Uterus (tissue), 2 donors: Measurements from ENCODE around the gene HLA-C.
"Not testable (repeated sequence)": the region's sequence is repeated elsewhere in the genome, so short reads cannot be mapped to it uniquely, and the experiment has no call there.

ENCODE experiments used
- POLR2A ChIP-seq, 2 donors: fragments of 450-650 bp; IDR thresholded peaks; one replicate each; pipeline ENCODE4 v1.6.1; 2016; ENCODE audit warnings: antibody characterized with exemption in 2 of 2, mild to moderate bottlenecking in 1 of 2, moderate library complexity in 1 of 2
- TF ChIP-seq, protein P1 (sequence below), 4 experiments: fragments of 200-600 bp in 2 of 4; fragments of 450-650 bp in 2 of 4; sonication (generic) in 2 of 4; IDR thresholded peaks; one replicate each; pipeline ENCODE4 v1.5.1; 2016 to 2019; ENCODE audit warnings: antibody characterized with exemption in 4 of 4, mild to moderate bottlenecking in 2 of 4, moderate library complexity in 1 of 4

- TF ChIP-seq, protein P1, sequence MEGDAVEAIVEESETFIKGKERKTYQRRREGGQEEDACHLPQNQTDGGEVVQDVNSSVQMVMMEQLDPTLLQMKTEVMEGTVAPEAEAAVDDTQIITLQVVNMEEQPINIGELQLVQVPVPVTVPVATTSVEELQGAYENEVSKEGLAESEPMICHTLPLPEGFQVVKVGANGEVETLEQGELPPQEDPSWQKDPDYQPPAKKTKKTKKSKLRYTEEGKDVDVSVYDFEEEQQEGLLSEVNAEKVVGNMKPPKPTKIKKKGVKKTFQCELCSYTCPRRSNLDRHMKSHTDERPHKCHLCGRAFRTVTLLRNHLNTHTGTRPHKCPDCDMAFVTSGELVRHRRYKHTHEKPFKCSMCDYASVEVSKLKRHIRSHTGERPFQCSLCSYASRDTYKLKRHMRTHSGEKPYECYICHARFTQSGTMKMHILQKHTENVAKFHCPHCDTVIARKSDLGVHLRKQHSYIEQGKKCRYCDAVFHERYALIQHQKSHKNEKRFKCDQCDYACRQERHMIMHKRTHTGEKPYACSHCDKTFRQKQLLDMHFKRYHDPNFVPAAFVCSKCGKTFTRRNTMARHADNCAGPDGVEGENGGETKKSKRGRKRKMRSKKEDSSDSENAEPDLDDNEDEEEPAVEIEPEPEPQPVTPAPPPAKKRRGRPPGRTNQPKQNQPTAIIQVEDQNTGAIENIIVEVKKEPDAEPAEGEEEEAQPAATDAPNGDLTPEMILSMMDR (IDR thresholded peaks at IDR 0.05), result not testable (repeated sequence)
- TF ChIP-seq POLR2A (IDR thresholded peaks at IDR 0.05), result not testable (repeated sequence)
Measured at GRCh38 chr6:31263346-31263933, 8.5 kb downstream of the HLA-C start.
